Measurements from ENCODE around the gene EXOC1. TPM values are rescaled to one million over a fixed set of nuclear protein-coding genes. Genes with fewer than 3 reads are reported as not detected.

EXOC1 gene
- total and polyA plus RNA-seq, 9 of the 15 experiments (the other 6 are each of a cell fraction or from before 2014, with no cell fraction given) = 16.0 to 45.5 (median 26.2) TPM

GRCh38 chr4:55879224-55879623 is 25.8 kb downstream of the EXOC1 start:
- ChIA-PET CTCF (ENCODE audit: low intra/inter-chr PET ratio) (no interaction called here), POLR2A (interaction anchor here (0.6 to 1.0 kb wide), 2 partner anchors 8 to 159 kb away, joined by 3 to 4 read pairs; no protein-coding TSS in a partner anchor)
- intact Hi-C loops (cut with micrococcal nuclease) (no loop called here), in situ Hi-C loops (cut with MboI) (no loop called here)
- no TSS peak for BruUV-seq (replicated peaks)
- H3K9me1 ChIP-seq (ENCODE audit: control insufficient read depth, insufficient read depth, low read length) = no peaks in the 10 kb centered on the region
- H3K4me2 ChIP-seq (ENCODE audit: insufficient read depth, low read length) = no peak overlapping the region
- no peak overlapping the region for H3K4me3 ChIP-seq
- 93% methylated on average over 3 of the region's 3 CpGs for WGBS (ENCODE audit: insufficient coverage, low coverage, missing lambda C conversion rate)
- no peaks in the 10 kb centered on the region for H3K9me3 ChIP-seq (replicated peaks; ENCODE audit: control insufficient read depth, insufficient read depth, low read depth, low read length)
- no peaks in the 10 kb centered on the region for H3K27me3 ChIP-seq (ENCODE audit: control insufficient read depth in 2 of 2, insufficient read depth in 2 of 2, low read length in 2 of 2)
- peaks cover 45% of the 10 kb centered on the region for H3K36me3 ChIP-seq (ENCODE audit: control insufficient read depth, insufficient read depth, low read length)
- ATAC-seq (peak; percentile 23; the same call in 1 of the 3 replicates), FAIRE-seq (no peak), DNase-seq (ENCODE audit: extremely low read depth in 1 of 4, low spot score in 3 of 4) (no peak)
- TF ChIP-seq TBL1XR1 (IDR thresholded peaks at IDR 0.05; ENCODE audit: low read length in 2 of 2) (no peak), ZBTB8A (IDR thresholded peaks at IDR 0.05; ENCODE audit: partially characterized antibody) (no peak), ARID2 (IDR thresholded peaks at IDR 0.05) (no peak), NFIX (CRISPR knock-in tag; IDR thresholded peaks at IDR 0.05; ENCODE audit: low read depth) (no peak), ZKSCAN3 (CRISPR knock-in tag; IDR thresholded peaks at IDR 0.05) (no peak), MAFK (IDR thresholded peaks at IDR 0.05; ENCODE audit: low read length) (no peak), PREB (CRISPR knock-in tag; IDR thresholded peaks at IDR 0.05) (no peak), MEF2D (tag; conservative IDR thresholded peaks at IDR 0.05; ENCODE audit: low read depth) (no peak), NFIC (IDR thresholded peaks at IDR 0.05) (no peak), ZNF146 (CRISPR knock-in tag; IDR thresholded peaks at IDR 0.05; ENCODE audit: unreplicated experiment) (no peak), ZNF217 (CRISPR knock-in tag; IDR thresholded peaks at IDR 0.05) (no peak), GATAD2A (IDR thresholded peaks at IDR 0.05) (no peak), ZNF174 (CRISPR knock-in tag; IDR thresholded peaks at IDR 0.05) (no peak), HDAC6 (IDR thresholded peaks at IDR 0.05; ENCODE audit: low read depth, low read length) (no peak), PCBP2 (IDR thresholded peaks at IDR 0.05; ENCODE audit: low read depth, low read length, poor library complexity, severe bottlenecking) (no peak), ZNF134 (CRISPR knock-in tag; conservative IDR thresholded peaks at IDR 0.05) (no peak)
- TF ChIP-seq, protein P1, sequence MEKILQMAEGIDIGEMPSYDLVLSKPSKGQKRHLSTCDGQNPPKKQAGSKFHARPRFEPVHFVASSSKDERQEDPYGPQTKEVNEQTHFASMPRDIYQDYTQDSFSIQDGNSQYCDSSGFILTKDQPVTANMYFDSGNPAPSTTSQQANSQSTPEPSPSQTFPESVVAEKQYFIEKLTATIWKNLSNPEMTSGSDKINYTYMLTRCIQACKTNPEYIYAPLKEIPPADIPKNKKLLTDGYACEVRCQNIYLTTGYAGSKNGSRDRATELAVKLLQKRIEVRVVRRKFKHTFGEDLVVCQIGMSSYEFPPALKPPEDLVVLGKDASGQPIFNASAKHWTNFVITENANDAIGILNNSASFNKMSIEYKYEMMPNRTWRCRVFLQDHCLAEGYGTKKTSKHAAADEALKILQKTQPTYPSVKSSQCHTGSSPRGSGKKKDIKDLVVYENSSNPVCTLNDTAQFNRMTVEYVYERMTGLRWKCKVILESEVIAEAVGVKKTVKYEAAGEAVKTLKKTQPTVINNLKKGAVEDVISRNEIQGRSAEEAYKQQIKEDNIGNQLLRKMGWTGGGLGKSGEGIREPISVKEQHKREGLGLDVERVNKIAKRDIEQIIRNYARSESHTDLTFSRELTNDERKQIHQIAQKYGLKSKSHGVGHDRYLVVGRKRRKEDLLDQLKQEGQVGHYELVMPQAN (IDR thresholded peaks at IDR 0.05; ENCODE audit: borderline replicate concordance) = no peak
- H4K20me1 ChIP-seq (replicated peaks; ENCODE audit: control insufficient read depth, insufficient read depth, low read length) = no peaks in the 10 kb centered on the region
- H3K4me1 ChIP-seq (replicated peaks in 1 of 2; ENCODE audit: control insufficient read depth in 2 of 2, insufficient read depth in 2 of 2, low read length in 2 of 2) = peaks cover 0 to 7% of the 10 kb centered on the region in 2 experiments; a peak in 1 of 5 replicates
- no peaks in the 10 kb centered on the region for H3K79me2 ChIP-seq (ENCODE audit: control insufficient read depth, insufficient read depth, low read length)
- no peak overlapping the region for H3K27ac ChIP-seq (ENCODE audit: extremely low read depth, low read depth, low read length)
- H3K9ac ChIP-seq (ENCODE audit: insufficient read depth in 1 of 2, low read depth in 2 of 2, low read length in 2 of 2) = no peak overlapping the region
- no peak overlapping the region for H2AFZ ChIP-seq (ENCODE audit: low read depth, low read length)

All from K562 (cell line).